Fibroblast of mammary gland (primary cell): ENCODE data around the gene ZNF680.

ENCODE experiments used
- DNase-seq: peaks from one replicate; pipeline ENCODE4 v3.0.0-alpha.2; 2010; ENCODE audit warnings: low read depth
- H3K4me3 ChIP-seq: 2 replicates; pipeline ENCODE4 v1.5.1; 2011; ENCODE audit warnings: low read depth, mild to moderate bottlenecking, low read length, moderate library complexity; ENCODE audit not compliant: control insufficient read depth
- CTCF ChIP-seq: conservative IDR thresholded peaks from 2 replicates; pipeline ENCODE4 v1.5.1; 2011; ENCODE audit warnings: low read depth, low read length, inconsistent platforms; ENCODE audit not compliant: control insufficient read depth, insufficient read depth

Gene ZNF680

GRCh38 chr7:64603271-64603670, 40.4 kb upstream of the ZNF680 start:
- no peak overlapping the region for H3K4me3 ChIP-seq
- TF ChIP-seq CTCF: no peak
- DNase-seq: no peak

- TF ChIP-seq CTCF: no peak
- peak; percentile 34 for DNase-seq
Measured at GRCh38 chr7:64602518-64602917, 39.6 kb upstream of the ZNF680 start.

GRCh38 chr7:64602086-64602485, 39.2 kb upstream of the ZNF680 start:
- H3K4me3 ChIP-seq: no peak overlapping the region
- DNase-seq: peak; percentile 17
- TF ChIP-seq CTCF: no peak

More at GRCh38 chr7:64602518-64602917, 39.6 kb upstream of the ZNF680 start:
- no peak overlapping the region for H3K4me3 ChIP-seq

GRCh38 chr7:64599359-64599758, 36.5 kb upstream of the ZNF680 start:
- no peak overlapping the region for H3K4me3 ChIP-seq
- no peak for TF ChIP-seq CTCF
- no peak for DNase-seq

GRCh38 chr7:64590971-64591370, 28.1 kb upstream of the ZNF680 start:
- no peak for DNase-seq
- no peak for TF ChIP-seq CTCF

GRCh38 chr7:64581926-64582894, 19.3 kb upstream of the ZNF680 start:
- no peak for TF ChIP-seq CTCF
- DNase-seq: peak; percentile 17
- no peak overlapping the region for H3K4me3 ChIP-seq

More at GRCh38 chr7:64590971-64591370, 28.1 kb upstream of the ZNF680 start:
- no peak overlapping the region for H3K4me3 ChIP-seq
